Progenitor cell of endocrine pancreas (in vitro differentiated cells): ENCODE data around the gene N4BP2. TPM values are rescaled to one million over a fixed set of nuclear protein-coding genes. Genes with fewer than 3 reads are reported as not detected.

Experiments
- DNase-seq: peaks from one replicate; pipeline ENCODE4 v3.0.0; 2021; ENCODE audit warnings: low spot score; ENCODE audit not compliant: unreplicated experiment
- H3K27ac Mint-ChIP-seq: 2 replicates; pipeline ENCODE4 v1.8.0; 2021; ENCODE audit warnings: mild to moderate bottlenecking, moderate library complexity, mixed read lengths
- H3K27me3 Mint-ChIP-seq: 2 replicates; pipeline ENCODE4 v1.8.0; 2021; ENCODE audit warnings: mixed read lengths
- H3K36me3 Mint-ChIP-seq: 2 replicates; pipeline ENCODE4 v1.8.0; 2022; ENCODE audit warnings: mixed read lengths; ENCODE audit not compliant: insufficient read depth
- H3K4me1 Mint-ChIP-seq: 2 replicates; pipeline ENCODE4 v1.8.0; 2021; ENCODE audit warnings: low read depth, mixed read lengths
- H3K4me3 Mint-ChIP-seq: 2 replicates; pipeline ENCODE4 v1.8.0; 2021; ENCODE audit warnings: low read depth, mild to moderate bottlenecking, moderate library complexity, mixed read lengths
- H3K9me3 Mint-ChIP-seq: 2 replicates; pipeline ENCODE4 v1.8.0; 2021; ENCODE audit warnings: low read depth, mixed read lengths
- total RNA-seq: library from RNA; stranded (reverse); gene quantifications from 2 replicates; pipeline ENCODE4 v1.2.1, GENCODE V29; 2021
- TF ChIP-seq, protein P1 (sequence below): fragments of 200-600 bp; sonication (generic); IDR thresholded peaks from one replicate; pipeline ENCODE4 v1.5.0; 2021; ENCODE audit warnings: antibody characterized with exemption, mild to moderate bottlenecking; ENCODE audit not compliant: unreplicated experiment

The N4BP2 gene
- total RNA-seq, 1 donor from 2014 or later: 50.5 TPM

DNA sequence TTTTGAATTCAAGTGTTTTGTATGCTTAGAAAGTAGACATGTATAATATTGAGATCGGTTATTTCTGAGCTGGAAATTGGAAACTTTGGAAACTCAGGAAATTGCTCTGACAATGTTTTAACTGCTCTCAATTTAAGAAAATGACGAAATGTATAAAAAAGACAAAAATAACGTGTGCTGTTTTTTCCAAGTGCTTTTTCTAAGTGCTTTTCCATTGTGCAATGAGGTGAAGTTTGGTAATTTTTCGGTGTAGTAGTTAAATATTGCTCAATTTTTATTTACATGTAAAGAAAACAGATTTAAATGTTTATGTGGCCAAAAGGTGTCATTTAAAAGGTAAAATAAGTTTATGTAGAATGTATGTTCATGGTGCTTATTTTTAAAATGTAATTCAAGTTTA, 100.8 kb downstream of the N4BP2 start:
- DNase-seq: no peak
- H3K4me1 Mint-ChIP-seq: peaks cover 2% of the 10 kb centered on the region
- no peaks in the 10 kb centered on the region for H3K9me3 Mint-ChIP-seq
- H3K36me3 Mint-ChIP-seq: peaks cover 18% of the 10 kb centered on the region
- no peaks in the 10 kb centered on the region for H3K27me3 Mint-ChIP-seq
- H3K27ac Mint-ChIP-seq: no peak overlapping the region
- TF ChIP-seq, protein P1, sequence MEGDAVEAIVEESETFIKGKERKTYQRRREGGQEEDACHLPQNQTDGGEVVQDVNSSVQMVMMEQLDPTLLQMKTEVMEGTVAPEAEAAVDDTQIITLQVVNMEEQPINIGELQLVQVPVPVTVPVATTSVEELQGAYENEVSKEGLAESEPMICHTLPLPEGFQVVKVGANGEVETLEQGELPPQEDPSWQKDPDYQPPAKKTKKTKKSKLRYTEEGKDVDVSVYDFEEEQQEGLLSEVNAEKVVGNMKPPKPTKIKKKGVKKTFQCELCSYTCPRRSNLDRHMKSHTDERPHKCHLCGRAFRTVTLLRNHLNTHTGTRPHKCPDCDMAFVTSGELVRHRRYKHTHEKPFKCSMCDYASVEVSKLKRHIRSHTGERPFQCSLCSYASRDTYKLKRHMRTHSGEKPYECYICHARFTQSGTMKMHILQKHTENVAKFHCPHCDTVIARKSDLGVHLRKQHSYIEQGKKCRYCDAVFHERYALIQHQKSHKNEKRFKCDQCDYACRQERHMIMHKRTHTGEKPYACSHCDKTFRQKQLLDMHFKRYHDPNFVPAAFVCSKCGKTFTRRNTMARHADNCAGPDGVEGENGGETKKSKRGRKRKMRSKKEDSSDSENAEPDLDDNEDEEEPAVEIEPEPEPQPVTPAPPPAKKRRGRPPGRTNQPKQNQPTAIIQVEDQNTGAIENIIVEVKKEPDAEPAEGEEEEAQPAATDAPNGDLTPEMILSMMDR: no peak
- no peak overlapping the region for H3K4me3 Mint-ChIP-seq

DNA sequence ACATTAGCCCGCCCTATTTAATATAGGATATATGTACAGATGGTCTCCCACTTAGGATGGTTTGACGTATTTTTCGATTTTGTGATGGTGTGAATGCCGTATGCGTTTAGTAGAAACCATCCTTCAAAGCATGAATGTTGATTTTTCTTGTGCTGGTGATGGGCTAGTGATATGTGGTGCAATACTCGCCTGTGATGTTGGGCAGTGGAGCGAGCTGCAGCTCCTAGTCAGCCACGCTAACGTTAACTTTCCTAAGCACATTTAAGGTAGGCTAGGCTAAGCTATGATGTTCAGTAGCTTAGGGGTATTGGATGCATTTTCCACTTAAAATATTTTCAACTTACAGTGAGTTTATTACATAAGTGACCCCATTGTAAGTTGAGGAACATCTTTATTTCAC, 103.6 kb downstream of the N4BP2 start:
- no peak overlapping the region for H3K27ac Mint-ChIP-seq
- no peak for DNase-seq
- no peaks in the 10 kb centered on the region for H3K4me1 Mint-ChIP-seq
- TF ChIP-seq, protein P1: no peak
- no peaks in the 10 kb centered on the region for H3K27me3 Mint-ChIP-seq
- H3K36me3 Mint-ChIP-seq: peaks cover 23% of the 10 kb centered on the region
- no peak overlapping the region for H3K4me3 Mint-ChIP-seq
- no peaks in the 10 kb centered on the region for H3K9me3 Mint-ChIP-seq

DNA sequence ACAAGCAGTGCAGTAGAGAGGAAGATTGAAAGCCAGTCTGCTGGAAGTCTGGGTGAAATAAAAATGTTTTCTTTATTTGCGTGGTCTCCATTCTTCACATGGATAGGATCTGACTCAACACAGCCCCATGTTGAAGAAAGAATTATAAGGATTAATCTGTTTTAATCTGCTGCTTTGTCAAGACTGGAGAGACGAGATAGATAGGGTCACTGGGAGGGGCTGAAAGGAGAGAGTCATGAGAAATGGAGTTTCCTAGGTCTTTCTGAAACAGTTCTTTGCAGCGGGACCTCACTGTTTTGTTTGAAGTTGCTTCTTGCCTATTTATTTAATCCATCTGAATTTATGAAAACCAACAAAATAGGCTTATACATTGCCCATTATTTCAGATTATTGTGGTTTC, 107.8 kb downstream of the N4BP2 start:
- Mint-ChIP-seq H3K27ac (no peak overlapping the region), H3K4me1 (no peaks in the 10 kb centered on the region)
- TF ChIP-seq, protein P1: no peak

DNA sequence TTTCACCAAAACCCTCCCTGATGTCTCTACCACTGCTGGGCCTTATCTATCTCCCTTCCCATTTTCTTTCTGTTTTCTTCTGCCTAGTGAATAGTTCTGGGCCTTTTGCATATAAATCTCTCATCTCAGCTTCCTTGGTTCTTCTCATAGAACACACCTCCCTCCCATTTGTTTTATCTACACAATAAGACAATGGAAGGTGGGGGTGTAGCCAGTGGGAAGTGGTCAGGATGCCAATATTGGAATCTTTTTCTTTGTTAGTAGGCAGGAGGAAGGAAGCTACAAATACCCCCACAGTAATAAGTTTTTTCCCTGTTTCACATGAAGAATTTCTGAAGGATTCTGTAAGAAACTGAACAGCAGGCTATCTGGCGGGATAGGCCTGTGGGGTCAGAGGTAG, 109.3 kb downstream of the N4BP2 start:
- no peak overlapping the region for H3K4me3 Mint-ChIP-seq
- H3K9me3 Mint-ChIP-seq: peaks cover 18% of the 10 kb centered on the region
- no peaks in the 10 kb centered on the region for H3K27me3 Mint-ChIP-seq
- TF ChIP-seq, protein P1: no peak
- H3K27ac Mint-ChIP-seq: no peak overlapping the region
- no peak for DNase-seq
- H3K36me3 Mint-ChIP-seq: peaks cover 32% of the 10 kb centered on the region
- no peaks in the 10 kb centered on the region for H3K4me1 Mint-ChIP-seq

More for the DNA sequence above, 107.8 kb downstream of the N4BP2 start:
- no peak for DNase-seq
- H3K27me3 Mint-ChIP-seq: no peaks in the 10 kb centered on the region
- peaks cover 37% of the 10 kb centered on the region for H3K36me3 Mint-ChIP-seq
- H3K9me3 Mint-ChIP-seq: peaks cover 15% of the 10 kb centered on the region
- no peak overlapping the region for H3K4me3 Mint-ChIP-seq

DNA sequence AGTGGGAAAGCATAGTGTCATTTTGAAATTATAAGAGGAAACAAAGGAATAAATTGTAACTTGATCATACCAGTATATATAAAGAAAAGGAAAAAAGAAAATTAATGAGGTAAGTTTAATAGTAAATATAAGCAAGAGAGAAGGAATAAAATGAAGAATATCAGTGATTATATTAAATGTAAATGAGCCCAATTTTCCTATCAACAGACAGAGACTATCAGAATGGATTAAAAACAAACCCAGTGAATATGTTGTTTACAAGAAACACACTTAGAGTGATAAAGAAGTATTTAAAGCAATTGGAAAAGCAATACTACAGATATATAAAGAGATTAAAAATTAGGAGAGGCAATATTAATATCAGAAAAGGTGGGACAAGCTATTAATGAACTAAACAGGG, 111.4 kb downstream of the N4BP2 start:
- TF ChIP-seq, protein P1: no peak
- Mint-ChIP-seq H3K4me3 (no peak overlapping the region), H3K4me1 (no peaks in the 10 kb centered on the region), H3K27me3 (no peaks in the 10 kb centered on the region), H3K36me3 (peaks cover 20% of the 10 kb centered on the region), H3K27ac (no peak overlapping the region), H3K9me3 (peaks cover 18% of the 10 kb centered on the region)
- no peak for DNase-seq
